ENCODE measurements around the gene WWC2. TPM values are rescaled to one million over a fixed set of nuclear protein-coding genes. Genes with fewer than 3 reads are reported as not detected.
A peak's percentile ranks its signal among the peaks of the same experiment; 100 is the strongest.

Gene WWC2
- total RNA-seq, 1 donor from 2014 or later, result 67.3 TPM

DNA sequence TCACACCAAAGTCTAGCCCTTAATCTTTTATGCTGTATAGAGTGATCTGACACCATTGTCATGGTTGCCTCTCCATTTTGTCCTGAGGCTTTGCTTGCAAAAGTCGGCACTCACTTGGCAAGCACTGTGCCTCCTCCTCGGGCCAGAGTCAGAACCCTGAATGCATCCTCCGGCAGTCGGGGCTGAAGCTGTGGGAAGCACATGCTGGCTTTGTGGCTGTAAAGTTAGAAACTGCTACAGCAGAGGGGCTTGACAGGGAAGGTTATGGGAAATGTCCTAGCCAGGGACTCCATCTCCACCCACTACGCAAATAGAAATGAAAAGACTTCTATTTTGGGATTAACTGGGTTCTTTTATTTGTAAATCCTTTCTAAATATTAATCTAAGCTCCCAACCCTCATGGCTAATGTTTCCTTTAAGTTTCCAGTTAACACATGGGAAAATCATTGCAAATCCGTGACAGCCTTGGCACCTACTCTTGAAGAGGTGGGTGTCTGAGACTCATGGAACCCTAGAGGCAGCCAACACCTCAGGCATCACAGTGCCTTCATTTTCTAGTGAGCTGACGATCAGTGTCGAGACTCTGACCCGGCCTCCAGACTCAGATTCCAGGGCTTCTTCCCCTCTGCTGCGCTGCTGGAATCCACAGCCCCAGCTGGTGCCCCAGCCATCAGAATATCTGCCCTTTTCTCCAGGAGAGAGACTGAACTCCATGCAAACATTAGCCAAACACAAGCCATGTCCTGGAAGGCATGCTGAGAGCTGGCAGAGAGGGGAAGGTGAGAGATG, 231.1 kb downstream of the WWC2 start:
- DNase-seq (ENCODE audit: low spot score) (no peak), ATAC-seq (no peak)
- intact Hi-C loops (cut with DNase I), result no loop called here

DNA sequence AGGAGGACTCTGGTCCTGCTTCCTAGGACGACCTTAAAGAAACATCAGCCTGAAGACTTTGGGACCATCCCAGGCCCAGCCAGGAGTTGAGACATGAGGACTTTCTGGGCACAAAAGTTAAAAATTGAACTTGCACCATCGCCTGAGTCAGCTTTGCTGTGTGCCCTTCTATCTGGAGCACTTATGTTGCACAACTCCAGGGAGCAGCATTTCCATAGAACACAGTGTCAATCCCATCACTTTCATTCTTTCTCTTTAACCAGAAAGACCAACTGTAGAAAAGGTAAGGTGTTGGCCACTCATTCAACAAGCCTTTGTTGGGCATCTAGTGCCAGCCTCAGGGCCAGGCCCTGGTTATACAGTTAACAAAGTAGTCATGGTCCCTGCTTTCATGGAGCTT, 231.8 kb downstream of the WWC2 start:
- intact Hi-C loops (cut with DNase I), result no loop called here
- DNase-seq (ENCODE audit: low spot score) (no peak), ATAC-seq (no peak)

DNA sequence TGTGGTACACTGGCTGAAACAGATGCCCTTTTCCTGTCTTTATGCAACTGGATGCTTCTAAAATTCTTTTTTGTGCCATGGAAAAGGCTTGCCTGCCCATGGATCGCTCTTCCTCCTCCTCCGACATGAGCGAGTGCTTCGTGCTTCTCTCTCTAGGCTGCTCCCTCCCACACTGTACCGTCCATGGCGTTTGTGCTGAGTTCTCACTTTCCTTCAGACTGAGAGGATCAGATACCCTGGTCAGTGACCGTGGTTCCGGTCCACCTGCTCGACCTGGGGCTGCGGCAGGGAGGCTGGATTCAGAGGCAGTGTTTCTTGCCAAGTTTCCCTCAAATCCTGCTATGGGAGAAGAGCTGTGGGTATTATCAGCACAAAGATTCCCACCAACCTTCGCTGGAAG, 233.4 kb downstream of the WWC2 start:
- ATAC-seq (no peak), DNase-seq (ENCODE audit: low spot score) (no peak)
- intact Hi-C loops (cut with DNase I), result no loop called here

DNA sequence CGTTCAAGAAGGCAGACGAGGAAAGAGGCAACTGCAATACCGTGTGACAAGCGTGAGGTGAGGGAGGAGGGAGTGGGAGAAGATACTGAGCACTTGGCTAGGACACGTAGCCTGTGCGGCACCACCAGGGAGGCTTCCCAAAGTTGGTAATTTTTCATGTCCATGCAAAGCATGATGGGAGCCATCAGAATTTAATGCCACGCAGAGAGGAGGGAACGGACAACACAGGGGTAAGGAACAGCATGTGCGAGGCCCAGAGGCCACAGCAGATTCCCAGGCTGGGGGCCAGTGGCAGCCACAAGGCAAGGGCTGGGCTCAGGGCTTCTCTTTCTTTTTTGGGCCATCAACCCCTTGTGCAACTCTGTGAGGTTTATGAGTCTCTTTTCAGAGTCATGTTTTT, 234.1 kb downstream of the WWC2 start:
- ATAC-seq (no peak), DNase-seq (ENCODE audit: low spot score) (no peak)
- intact Hi-C loops (cut with DNase I), result no loop called here

GRCh38 chr4:183333983-183334382, 234.9 kb downstream of the WWC2 start:
- intact Hi-C loops (cut with DNase I), result no loop called here
- DNase-seq (ENCODE audit: low spot score) (no peak), ATAC-seq (no peak)

GRCh38 chr4:183335369-183335940, 236.4 kb downstream of the WWC2 start:
- ATAC-seq (no peak), DNase-seq (ENCODE audit: low spot score) (no peak)
- intact Hi-C loops (cut with DNase I), result no loop called here

- DNase-seq (ENCODE audit: low spot score) (no peak), ATAC-seq (no peak)
- intact Hi-C loops (cut with DNase I), result no loop called here
Measured at GRCh38 chr4:183337349-183337748, 238.3 kb downstream of the WWC2 start.

- ATAC-seq, result no peak
- intact Hi-C loops (cut with DNase I), result no loop called here
- DNase-seq (ENCODE audit: low spot score), result no peak
Measured at GRCh38 chr4:183337833-183338232, 238.8 kb downstream of the WWC2 start.

GRCh38 chr4:183342541-183343533, 243.8 kb downstream of the WWC2 start:
- intact Hi-C loops (cut with DNase I), result no loop called here
- ATAC-seq (peak; percentile 73), DNase-seq (ENCODE audit: low spot score) (peak; percentile 58)

GRCh38 chr4:183343730-183344129, 244.7 kb downstream of the WWC2 start:
- DNase-seq (ENCODE audit: low spot score) (no peak), ATAC-seq (no peak)
- intact Hi-C loops (cut with DNase I), result no loop called here

DNA sequence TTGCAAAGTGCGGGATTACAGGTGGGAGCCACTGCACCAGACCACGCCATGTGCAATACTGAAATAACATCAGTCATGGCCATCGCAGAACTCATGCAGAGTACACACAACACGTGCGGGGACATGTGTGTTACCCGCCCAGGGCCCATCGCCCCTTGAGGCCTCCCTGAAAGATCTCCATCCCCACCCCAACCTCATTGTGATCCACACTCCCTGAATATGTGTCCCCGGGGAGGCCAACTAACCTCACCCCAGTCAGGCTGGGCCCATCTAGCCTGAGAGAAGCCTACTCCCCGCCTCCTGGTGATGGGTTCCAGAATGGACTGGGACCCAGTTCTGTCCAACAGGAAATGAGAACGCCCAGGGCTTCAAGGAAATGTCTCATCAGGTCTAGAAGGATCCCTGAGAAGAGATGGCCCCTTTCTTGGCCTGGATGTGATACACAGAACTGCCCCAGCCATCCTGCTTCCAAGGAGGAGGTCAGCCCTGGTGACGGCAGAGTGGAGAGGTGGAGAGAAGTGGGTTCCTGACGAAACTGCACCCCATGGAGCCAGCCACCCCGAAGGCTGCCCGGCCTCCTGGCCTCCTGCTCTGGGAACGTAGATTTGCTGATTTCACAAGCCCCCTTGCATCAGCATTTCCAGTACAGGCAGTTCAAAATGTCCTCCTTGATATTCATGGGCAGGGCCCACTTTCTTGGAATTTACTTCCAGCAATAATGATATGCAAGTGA, 245.6 kb downstream of the WWC2 start:
- no peak for ATAC-seq
- DNase-seq (ENCODE audit: low spot score), result no peak
- intact Hi-C loops (cut with DNase I), result no loop called here

DNA sequence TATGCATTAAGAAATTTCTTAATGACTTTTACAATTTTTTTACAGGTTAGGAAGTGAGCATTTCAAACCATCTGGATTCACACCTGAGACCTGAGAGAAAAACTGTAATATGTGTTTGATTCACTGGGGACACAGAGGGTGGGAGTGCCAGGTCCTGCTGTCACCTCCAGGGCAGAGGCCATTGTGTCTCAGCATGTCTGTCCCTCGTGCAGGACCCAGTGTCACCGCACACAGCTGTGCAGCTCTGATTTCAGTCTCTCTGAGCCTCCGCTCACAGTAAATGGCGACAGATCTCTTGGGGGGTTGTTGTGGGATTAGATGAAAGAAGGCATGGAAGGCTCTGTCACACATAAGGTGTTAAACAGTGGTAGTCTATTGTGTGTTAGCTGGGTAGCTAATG, 246.2 kb downstream of the WWC2 start:
- no peak for DNase-seq (ENCODE audit: low spot score)
- ATAC-seq, result no peak
- intact Hi-C loops (cut with DNase I), result no loop called here

DNA sequence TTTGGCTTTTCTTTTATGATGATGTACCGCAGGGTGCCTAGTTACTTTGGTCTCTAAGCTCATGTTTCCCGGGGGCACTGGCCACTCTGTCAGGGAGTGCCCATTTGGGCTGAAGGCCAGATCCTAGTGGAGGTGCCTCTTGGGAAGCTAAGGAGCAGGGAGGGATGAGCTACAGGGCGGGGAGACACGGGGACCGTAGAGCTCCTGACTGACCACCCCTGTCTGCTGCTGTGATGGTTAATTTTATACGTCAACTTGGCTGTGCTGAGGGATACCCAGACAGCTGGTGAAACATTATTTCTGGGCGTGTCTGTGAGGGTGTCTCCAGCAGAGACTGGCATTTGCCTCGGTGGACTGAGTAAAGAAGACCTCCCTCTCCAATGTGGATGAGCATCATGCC, 248.1 kb downstream of the WWC2 start:
- intact Hi-C loops (cut with DNase I), result no loop called here
- ATAC-seq, result no peak
- peak; percentile 32 for DNase-seq (ENCODE audit: low spot score)

GRCh38 chr4:183347566-183347965, 248.5 kb downstream of the WWC2 start:
- ATAC-seq (no peak), DNase-seq (ENCODE audit: low spot score) (peak; percentile 13)
- intact Hi-C loops (cut with DNase I), result no loop called here

DNA sequence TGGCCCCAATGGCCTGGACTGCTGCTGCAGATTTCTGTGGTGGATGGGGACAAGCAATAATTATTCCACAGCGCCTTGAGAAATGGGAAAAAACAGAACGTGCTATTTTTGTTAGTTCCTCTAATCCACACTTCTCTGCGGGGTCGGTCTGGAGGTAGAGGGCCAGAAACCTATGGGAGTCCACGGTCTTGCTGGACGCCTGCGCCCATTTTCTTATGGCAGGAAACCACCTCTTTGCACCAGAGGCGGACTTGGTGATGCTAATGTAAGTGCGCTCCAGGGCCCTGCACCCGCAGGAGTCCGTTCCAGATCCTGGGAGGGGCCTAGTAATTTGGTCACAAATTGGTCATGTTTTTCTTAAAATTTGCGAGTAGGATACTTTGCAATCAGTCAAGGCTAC, 249.1 kb downstream of the WWC2 start:
- intact Hi-C loops (cut with DNase I), result no loop called here
- peak; percentile 31 for DNase-seq (ENCODE audit: low spot score)
- no peak for ATAC-seq

- DNase-seq (ENCODE audit: low spot score) (peak; percentile 17), ATAC-seq (no peak)
- intact Hi-C loops (cut with DNase I), result no loop called here
Measured at GRCh38 chr4:183348706-183349659, 249.9 kb downstream of the WWC2 start.

GRCh38 chr4:183349673-183350072, 250.6 kb downstream of the WWC2 start:
- DNase-seq (ENCODE audit: low spot score) (peak; percentile 25), ATAC-seq (no peak)
- intact Hi-C loops (cut with DNase I), result no loop called here
